GM18868 (cell line): ENCODE measurements around the gene OR2B2.

Experiments
- ATAC-seq: cut with Tn5 transposase; IDR thresholded peaks from one replicate; pipeline ENCODE4 v1.9.1; 2021; ENCODE audit warnings: mild to moderate bottlenecking, moderate library complexity; ENCODE audit not compliant: unreplicated experiment

OR2B2 gene

DNA sequence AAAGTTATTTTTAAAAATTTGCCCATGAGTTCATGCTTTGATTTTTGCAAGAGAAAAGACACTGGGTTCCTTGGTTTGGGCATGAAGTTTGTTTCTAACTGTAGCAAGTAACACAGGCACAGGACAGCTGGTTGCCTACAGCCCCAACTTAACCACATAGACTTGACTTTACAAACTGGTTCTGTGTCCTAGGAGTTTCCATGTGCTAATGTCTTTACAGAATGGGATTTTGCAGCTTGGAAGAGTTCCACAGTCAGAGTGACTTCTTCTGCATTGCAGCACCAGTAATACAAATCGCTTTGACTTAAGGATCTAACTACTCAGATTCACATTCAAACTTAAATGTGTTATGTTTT, 44.3 kb downstream of the OR2B2 start:
- ATAC-seq = no peak

DNA sequence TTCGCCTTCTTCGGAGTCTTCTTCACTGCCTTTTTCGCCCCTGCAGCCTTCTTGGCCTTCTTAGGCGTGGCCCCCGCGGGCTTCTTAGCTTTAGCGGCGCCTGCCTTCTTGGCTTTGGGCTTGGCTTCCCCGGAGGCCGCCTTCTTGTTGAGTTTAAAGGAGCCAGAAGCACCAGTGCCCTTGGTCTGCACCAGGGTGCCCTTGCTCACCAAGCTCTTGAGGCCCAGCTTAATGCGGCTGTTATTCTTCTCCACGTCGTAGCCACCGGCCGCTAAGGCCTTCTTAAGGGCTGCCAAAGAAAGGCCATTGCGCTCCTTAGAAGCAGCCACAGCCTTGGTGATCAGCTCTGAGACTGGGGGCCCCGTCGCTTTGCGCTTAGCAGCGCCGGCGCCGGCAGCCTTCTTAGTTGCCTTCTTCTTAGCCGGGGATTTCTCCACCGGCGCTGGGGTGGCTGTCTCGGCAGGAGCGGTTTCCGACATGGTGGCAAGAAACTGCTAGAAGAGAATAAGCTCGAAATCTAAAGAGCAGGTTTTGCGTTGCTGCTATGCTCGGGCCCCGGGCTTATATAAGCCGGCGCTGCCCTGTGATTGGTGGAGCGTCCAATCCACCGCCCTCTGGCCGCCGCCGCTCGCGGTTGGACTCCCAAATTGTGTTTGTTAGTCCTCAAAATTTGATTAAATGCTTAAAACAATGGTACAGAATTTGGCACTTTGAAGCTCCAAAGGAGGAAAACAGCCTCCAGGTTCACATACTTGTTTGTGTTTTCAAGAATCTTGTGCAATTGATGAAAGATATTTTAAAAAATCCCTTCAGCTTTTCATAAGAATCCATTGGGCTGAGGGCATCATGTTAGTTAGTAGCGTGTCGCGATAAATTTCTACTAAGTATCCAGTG, 44.9 kb downstream of the OR2B2 start:
- ATAC-seq = peak; percentile 29

DNA sequence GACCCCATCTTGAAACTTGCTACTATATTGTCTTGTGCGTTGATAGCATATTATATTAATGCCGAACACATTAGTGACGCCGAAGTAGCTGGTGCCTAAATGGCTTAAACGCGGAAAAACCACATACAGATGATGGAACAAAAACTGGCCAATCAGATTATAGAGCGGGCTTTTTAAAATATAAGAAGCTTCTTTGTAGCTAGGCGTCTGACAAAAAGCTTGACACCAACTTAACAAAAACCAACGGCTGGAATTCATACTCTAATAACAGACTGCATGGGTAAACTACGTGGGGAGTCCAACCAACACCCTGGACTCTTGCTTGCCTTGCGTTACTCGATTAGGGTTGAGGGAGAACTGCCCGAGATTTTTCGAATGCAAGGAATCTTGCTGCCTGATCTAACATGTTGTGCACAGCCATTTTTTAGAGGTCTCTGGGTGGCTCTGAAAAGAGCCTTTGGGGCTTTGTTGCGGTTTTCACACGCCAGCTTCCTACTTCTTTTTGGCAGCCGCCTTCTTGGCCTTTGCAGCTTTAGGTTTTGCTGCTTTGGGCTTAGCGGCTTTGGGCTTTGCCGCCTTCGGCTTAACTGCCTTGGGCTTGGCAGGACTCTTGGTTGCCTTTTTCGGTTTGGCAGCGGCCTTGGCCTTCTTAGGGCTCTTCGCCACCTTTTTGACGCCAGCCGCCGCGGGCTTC, 45.7 kb downstream of the OR2B2 start:
- ATAC-seq = no peak

DNA sequence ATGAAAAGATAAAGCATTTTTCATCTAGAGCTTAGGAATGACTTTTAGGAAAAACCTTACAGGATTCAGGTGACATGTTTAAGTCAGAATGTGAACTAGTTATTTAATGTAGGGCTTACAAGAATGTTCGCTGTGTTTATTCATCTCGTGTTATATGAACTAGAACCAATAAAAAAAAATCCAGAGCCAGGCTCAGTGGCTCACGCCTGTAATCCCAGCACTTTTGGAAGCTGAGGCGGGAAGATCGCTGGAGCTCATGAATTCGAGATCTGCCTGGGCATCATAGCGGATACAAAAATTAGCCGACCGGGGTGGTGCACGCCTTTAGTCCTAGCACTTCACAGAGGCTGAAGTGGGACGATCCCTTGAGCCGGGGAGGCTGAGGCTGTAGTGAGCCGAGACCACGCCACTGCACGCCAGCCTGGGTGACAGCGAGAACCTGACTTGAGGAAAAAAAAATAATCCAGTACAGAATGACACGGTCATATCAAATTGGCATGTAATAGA, 46.3 kb downstream of the OR2B2 start:
- no peak for ATAC-seq

DNA sequence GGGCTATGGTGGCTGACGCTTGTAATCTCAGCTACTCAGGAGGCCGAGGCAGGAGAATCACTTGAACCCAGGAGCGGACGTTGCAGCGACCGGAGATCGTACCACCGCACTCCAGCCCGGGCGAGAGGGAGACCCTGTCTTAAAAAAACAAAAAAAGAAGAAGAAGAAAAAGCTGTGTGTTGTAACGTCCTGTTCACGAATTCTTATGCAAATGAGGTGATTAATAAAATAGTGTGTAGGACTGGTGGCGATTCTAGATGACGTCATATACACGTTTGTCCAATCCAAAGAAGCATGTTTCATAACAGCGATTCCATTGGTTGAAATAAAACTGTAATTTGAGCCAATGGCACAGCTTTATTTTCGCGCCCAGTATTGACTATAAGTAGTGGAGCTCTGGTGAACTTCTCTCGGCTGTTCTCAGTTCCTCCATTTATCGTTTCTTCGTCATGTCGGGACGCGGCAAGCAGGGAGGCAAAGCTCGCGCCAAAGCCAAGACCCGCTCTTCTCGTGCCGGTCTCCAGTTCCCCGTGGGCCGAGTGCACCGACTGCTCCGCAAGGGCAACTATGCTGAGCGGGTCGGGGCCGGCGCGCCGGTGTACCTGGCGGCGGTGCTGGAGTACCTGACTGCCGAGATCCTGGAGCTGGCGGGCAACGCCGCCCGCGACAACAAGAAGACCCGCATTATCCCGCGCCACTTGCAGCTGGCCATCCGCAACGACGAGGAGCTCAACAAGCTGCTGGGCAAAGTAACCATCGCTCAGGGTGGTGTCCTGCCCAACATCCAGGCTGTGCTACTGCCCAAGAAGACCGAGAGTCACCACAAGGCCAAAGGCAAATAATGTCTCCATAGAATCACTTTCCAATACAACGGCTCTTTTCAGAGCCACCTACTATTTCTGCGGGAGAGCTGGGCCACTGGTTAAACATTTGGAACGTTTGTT, 47.0 kb downstream of the OR2B2 start:
- ATAC-seq = peak; percentile 57

DNA sequence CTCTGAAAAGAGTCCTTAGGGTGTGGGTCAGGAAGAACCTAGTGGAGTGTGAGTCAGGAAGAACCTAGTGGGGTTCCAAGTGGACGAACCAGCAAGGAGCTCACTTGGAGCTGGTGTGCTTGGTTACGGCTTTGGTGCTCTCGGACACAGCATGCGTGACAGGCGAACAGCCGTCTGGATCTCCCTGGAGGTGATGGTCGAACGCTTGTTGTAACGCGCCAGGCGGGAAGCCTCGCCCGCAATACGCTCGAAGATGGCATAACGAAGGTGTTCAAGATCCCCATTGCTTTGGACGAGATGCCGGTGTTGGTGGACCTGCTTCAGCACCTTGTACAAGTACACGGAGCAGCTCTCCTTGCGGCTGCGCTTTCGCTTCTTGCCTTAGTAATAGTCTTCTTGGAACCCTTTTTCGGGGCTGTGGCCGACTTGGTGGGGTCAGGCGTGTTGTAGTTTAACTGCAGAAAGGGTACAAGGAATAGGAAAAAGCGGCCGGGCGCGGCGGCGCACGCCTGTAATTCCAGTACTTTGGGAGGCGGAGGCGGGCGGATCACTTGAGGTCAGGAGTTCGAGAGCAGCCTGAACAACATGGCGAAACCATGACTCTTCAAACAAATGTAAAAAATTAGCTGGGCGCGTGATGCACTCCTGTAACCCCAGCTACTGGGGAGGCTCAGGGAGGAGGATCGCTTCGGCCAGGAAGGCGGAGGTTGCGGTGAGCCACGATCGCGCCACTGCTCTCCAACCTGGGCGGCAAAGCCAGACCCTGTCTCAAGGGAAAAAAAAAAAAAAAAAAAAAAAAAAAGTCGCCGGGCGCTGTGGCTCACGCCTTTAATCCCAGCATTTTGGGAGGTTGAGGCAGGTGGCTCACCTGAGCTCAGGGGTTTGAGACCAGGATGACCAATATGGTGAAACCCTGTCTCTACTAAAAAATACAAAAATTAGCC, 48.0 kb downstream of the OR2B2 start:
- no peak for ATAC-seq

DNA sequence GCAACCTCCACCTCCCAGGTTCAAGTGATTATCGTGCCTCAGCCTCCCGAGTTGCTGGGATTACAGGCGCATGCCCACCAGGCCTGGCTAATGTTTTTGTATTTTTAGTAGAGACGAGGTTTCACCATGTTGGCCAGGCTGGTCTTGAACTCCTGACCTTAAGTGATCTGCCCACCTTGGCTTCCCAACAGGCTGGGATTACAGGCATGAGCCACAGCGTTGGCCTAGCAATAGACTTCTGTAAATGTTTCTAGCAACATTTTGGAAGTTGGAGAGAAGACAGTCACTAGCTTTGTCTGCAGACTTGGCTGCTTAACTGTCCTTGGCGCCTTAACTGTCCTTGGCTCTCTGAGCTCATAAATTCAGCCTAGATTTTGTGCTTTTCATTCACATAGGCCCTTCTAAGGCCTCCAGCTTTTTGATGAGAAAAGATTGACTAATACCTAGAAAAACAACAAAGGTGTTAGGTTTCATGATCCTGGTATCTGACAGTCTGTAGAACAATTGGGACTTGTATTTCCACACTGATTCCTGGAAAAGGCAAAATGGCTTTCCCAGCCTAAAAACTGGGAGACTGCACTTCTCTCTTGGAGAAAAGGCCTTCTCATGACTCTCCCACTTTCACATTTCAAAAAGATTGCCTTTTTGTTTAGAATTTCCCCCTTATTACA, 49.7 kb downstream of the OR2B2 start:
- ATAC-seq = no peak

DNA sequence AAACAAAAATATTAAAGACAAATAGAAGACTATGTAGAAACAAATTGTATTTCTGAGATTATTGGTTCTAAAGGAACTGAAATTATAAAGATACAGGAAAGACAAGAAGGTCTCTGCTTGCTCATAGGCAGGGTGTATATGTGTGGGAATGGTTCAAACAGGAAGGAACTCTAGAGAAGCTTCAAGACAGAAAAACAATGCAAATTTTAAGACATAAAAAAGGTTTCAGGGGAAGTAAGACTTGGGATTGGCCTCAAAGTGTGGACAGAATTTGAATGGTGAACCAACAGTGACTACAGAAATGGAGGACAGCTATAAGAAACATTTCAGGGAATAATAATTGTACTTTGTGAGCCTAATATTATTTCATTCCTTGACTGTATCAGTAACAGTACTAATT, 50.3 kb downstream of the OR2B2 start:
- no peak for ATAC-seq

DNA sequence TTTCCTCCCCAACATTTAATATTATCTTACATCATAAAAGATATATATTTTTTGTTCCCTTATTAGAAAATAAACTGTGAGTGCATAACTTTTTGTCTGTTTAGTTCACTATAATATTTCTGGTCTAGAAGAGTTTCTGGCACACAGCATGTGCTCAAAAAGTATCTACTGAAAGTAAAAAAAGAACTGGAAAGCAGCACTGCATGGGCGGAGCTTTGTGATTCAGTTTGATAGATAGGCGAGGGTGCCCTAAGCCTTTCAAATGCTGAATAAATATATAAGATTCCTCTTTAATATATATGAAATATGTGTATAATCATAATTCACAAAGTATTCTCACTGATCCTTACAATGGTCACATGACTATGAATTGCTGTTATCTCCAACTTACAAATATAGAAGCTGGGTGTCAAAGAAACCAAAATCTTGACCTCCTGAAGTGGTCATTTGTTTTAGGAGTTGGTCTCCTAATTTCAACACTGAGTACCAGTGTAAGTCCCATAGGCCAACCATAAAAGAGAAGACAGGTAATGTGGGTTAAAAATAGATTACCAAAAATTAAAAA, 50.8 kb downstream of the OR2B2 start:
- no peak for ATAC-seq
